ENCODE results near the gene YTHDF1. TPM values are rescaled to one million over a fixed set of nuclear protein-coding genes. Genes with fewer than 3 reads are reported as not detected.

YTHDF1 gene
- total RNA-seq, 1 donor = 30.7 TPM

- DNase-seq (ENCODE audit: low read depth) = no peak
- TF ChIP-seq, protein P1, sequence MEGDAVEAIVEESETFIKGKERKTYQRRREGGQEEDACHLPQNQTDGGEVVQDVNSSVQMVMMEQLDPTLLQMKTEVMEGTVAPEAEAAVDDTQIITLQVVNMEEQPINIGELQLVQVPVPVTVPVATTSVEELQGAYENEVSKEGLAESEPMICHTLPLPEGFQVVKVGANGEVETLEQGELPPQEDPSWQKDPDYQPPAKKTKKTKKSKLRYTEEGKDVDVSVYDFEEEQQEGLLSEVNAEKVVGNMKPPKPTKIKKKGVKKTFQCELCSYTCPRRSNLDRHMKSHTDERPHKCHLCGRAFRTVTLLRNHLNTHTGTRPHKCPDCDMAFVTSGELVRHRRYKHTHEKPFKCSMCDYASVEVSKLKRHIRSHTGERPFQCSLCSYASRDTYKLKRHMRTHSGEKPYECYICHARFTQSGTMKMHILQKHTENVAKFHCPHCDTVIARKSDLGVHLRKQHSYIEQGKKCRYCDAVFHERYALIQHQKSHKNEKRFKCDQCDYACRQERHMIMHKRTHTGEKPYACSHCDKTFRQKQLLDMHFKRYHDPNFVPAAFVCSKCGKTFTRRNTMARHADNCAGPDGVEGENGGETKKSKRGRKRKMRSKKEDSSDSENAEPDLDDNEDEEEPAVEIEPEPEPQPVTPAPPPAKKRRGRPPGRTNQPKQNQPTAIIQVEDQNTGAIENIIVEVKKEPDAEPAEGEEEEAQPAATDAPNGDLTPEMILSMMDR (IDR thresholded peaks at IDR 0.05; ENCODE audit: insufficient read depth, low read depth, low read length) = no peak
- no peak overlapping the region for H3K4me3 ChIP-seq (ENCODE audit: low read depth, low read length)
Measured at GRCh38 chr20:63152322-63153253, 63.3 kb downstream of the YTHDF1 start.

GRCh38 chr20:63151554-63152321 lies 64.2 kb downstream of the YTHDF1 start:
- TF ChIP-seq, protein P1 (IDR thresholded peaks at IDR 0.05; ENCODE audit: insufficient read depth, low read depth, low read length) = no peak

GRCh38 chr20:63150911-63151531 lies 64.9 kb downstream of the YTHDF1 start:
- DNase-seq (ENCODE audit: low read depth) = no peak
- TF ChIP-seq, protein P1 (IDR thresholded peaks at IDR 0.05; ENCODE audit: insufficient read depth, low read depth, low read length) = no peak
- H3K4me3 ChIP-seq (ENCODE audit: low read depth, low read length) = no peak overlapping the region

More at GRCh38 chr20:63151554-63152321, 64.2 kb downstream of the YTHDF1 start:
- DNase-seq (ENCODE audit: low read depth) = peak; percentile 36
- peak overlapping the region; percentile 15 for H3K4me3 ChIP-seq (ENCODE audit: low read depth, low read length)

DNA sequence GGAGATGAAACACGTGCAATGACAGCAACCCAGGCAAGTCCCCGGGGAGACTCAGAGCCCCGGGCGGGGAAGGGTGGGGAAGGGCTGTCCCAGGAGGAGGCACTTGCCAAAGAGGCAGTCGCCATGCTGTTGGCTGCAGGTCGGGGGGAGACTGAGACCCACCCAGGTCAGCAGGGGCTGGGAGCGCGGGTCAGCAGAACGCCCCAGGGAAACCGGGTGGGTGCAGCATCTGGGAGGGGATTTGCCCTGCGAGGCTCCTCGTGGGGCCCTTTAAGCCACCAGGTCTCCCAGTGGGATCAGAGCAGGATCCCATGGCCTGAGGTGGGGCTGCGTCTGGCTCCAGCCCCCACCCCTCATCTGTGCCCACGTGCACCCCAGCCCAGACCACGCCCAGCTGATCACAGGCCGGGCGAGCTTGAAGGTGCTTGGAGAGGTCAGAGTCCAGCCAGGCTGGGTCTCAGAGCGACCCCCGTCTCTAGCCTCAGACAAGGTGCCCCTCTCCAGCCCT lies 65.5 kb downstream of the YTHDF1 start:
- TF ChIP-seq, protein P1 (IDR thresholded peaks at IDR 0.05; ENCODE audit: insufficient read depth, low read depth, low read length) = no peak

DNA sequence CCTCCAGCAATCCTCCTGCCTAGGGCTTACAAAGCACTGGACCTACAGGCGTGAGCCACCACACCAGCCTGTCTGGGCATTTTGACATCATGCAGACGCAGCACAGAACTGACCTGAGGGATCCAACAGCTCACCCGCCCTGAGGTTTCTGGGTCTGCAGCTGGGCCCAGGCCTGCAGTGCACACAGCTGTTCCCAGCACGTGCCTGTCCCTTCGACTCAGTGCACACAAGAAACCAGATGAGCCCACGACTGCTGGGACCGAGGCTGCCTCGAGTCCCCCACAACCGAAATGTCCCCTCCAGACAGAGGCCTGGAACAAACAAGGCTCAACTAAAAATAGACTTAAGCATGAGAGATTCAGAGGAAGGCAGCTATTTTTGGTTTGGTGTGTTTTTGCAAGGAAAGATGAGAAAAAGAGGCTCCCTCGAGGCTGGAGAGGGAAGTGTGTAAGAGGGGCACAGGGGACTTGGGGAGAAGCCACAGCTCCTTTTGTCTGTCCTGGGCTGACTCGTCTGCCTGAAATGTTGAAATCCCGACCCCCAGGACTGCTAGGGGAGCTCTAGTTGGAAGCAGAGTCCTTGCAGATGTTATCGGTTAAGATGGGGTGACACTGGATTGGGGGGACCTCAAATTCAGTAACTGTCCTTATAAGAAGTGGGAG lies 66.3 kb downstream of the YTHDF1 start:
- TF ChIP-seq, protein P1 (IDR thresholded peaks at IDR 0.05; ENCODE audit: insufficient read depth, low read depth, low read length) = no peak
- H3K4me3 ChIP-seq (ENCODE audit: low read depth, low read length) = no peak overlapping the region
- no peak for DNase-seq (ENCODE audit: low read depth)

More for the DNA sequence above, 65.5 kb downstream of the YTHDF1 start:
- no peak for DNase-seq (ENCODE audit: low read depth)
- no peak overlapping the region for H3K4me3 ChIP-seq (ENCODE audit: low read depth, low read length)

- H3K4me3 ChIP-seq (ENCODE audit: low read depth, low read length) = no peak overlapping the region
- TF ChIP-seq, protein P1 (IDR thresholded peaks at IDR 0.05; ENCODE audit: insufficient read depth, low read depth, low read length) = no peak
- no peak for DNase-seq (ENCODE audit: low read depth)
Measured at GRCh38 chr20:63148696-63149095, 67.2 kb downstream of the YTHDF1 start.

Measured in fibroblast of villous mesenchyme (primary cell).